HG02970 (cell line): ENCODE measurements around the gene NDOR1.

Experiments
- ATAC-seq: cut with Tn5 transposase; IDR thresholded peaks from one replicate; pipeline ENCODE4 v1.9.1; 2021; ENCODE audit warnings: mild to moderate bottlenecking, moderate library complexity, moderate number of reproducible peaks; ENCODE audit not compliant: unreplicated experiment, low FRiP score

NDOR1 gene

GRCh38 chr9:137180491-137180890 lies 25.0 kb upstream of the NDOR1 start:
- ATAC-seq = no peak

GRCh38 chr9:137181680-137182079 lies 23.8 kb upstream of the NDOR1 start:
- no peak for ATAC-seq

- ATAC-seq = no peak
Observed at GRCh38 chr9:137182836-137183235, 22.7 kb upstream of the NDOR1 start.

- no peak for ATAC-seq
Observed at GRCh38 chr9:137183980-137184595, 21.4 kb upstream of the NDOR1 start.

- no peak for ATAC-seq
Observed at GRCh38 chr9:137184881-137185660, 20.4 kb upstream of the NDOR1 start.

- ATAC-seq = no peak
Observed at GRCh38 chr9:137185921-137186320, 19.6 kb upstream of the NDOR1 start.

GRCh38 chr9:137186385-137186784 lies 19.1 kb upstream of the NDOR1 start:
- ATAC-seq = no peak

- ATAC-seq = no peak
Observed at GRCh38 chr9:137187386-137187785, 18.1 kb upstream of the NDOR1 start.

GRCh38 chr9:137188086-137188489 lies 17.4 kb upstream of the NDOR1 start:
- ATAC-seq = no peak

- peak; percentile 87 for ATAC-seq
Observed at GRCh38 chr9:137188490-137189296, 16.8 kb upstream of the NDOR1 start, which contains the start of the genes ANAPC2 and SSNA1. TSS of gene ANAPC2 (minus strand) at chr9:137188560. CDS start at chr9:137188532, 28 bp downstream. TSS of gene SSNA1 (plus strand) at chr9:137188676. CDS start at chr9:137188727, 51 bp downstream.

GRCh38 chr9:137189297-137190295 lies 15.9 kb upstream of the NDOR1 start:
- no peak for ATAC-seq

GRCh38 chr9:137190315-137190856 lies 15.1 kb upstream of the NDOR1 start:
- no peak for ATAC-seq

- ATAC-seq = no peak
Observed at GRCh38 chr9:137191245-137191644, 14.3 kb upstream of the NDOR1 start.

GRCh38 chr9:137191691-137192447 lies 13.6 kb upstream of the NDOR1 start:
- ATAC-seq = no peak

- ATAC-seq = no peak
Observed at GRCh38 chr9:137192448-137192780, 13.1 kb upstream of the NDOR1 start.

GRCh38 chr9:137192859-137193258 lies 12.6 kb upstream of the NDOR1 start:
- no peak for ATAC-seq

GRCh38 chr9:137193771-137194170 lies 11.7 kb upstream of the NDOR1 start:
- ATAC-seq = no peak

GRCh38 chr9:137194388-137194787 lies 11.1 kb upstream of the NDOR1 start:
- ATAC-seq = no peak

GRCh38 chr9:137194909-137195308 lies 10.6 kb upstream of the NDOR1 start:
- ATAC-seq = no peak
